Glomerular visceral epithelial cell (primary cell): Measurements from ENCODE around the gene FLT1.

Experiments
- DNase-seq: peaks from one replicate; pipeline ENCODE4 v3.0.0-alpha.2; 2016; ENCODE audit errors: extremely low spot score

Gene FLT1

GRCh38 chr13:28320209-28320608, 174.7 kb downstream of the FLT1 start:
- no peak for DNase-seq

GRCh38 chr13:28319528-28319927, 175.4 kb downstream of the FLT1 start:
- no peak for DNase-seq

- DNase-seq: no peak
These were observed 176.4 kb downstream of the FLT1 start for GRCh38 chr13:28318496-28318895.

- no peak for DNase-seq
These were observed 178.1 kb downstream of the FLT1 start for GRCh38 chr13:28316836-28317235.

- DNase-seq: no peak
These were observed 178.8 kb downstream of the FLT1 start for GRCh38 chr13:28316129-28316528.

- DNase-seq: no peak
These were observed 180.0 kb downstream of the FLT1 start for GRCh38 chr13:28314879-28315278.

- DNase-seq: no peak
These were observed 181.3 kb downstream of the FLT1 start for GRCh38 chr13:28313579-28313978.

GRCh38 chr13:28306325-28306724, 188.6 kb downstream of the FLT1 start:
- no peak for DNase-seq

GRCh38 chr13:28301839-28302238, 193.1 kb downstream of the FLT1 start:
- no peak for DNase-seq

- DNase-seq: no peak
These were observed 195.0 kb downstream of the FLT1 start for GRCh38 chr13:28299916-28300315.

GRCh38 chr13:28297341-28297740, 197.6 kb downstream of the FLT1 start:
- no peak for DNase-seq

GRCh38 chr13:28286263-28286662, 208.7 kb downstream of the FLT1 start:
- DNase-seq: no peak

GRCh38 chr13:28283600-28283999, 211.3 kb downstream of the FLT1 start:
- no peak for DNase-seq

GRCh38 chr13:28282451-28282850, 212.5 kb downstream of the FLT1 start:
- DNase-seq: peak; percentile 72

GRCh38 chr13:28273919-28274318, 221.0 kb downstream of the FLT1 start:
- DNase-seq: no peak

- DNase-seq: no peak
These were observed 223.7 kb downstream of the FLT1 start for GRCh38 chr13:28271056-28271840.

GRCh38 chr13:28268800-28269223, 226.1 kb downstream of the FLT1 start:
- DNase-seq: no peak

- DNase-seq: no peak
These were observed 227.4 kb downstream of the FLT1 start for GRCh38 chr13:28267497-28267896.

- DNase-seq: no peak
These were observed 236.5 kb downstream of the FLT1 start for GRCh38 chr13:28258417-28258816.

GRCh38 chr13:28257305-28257704, 237.6 kb downstream of the FLT1 start:
- DNase-seq: no peak

- DNase-seq: no peak
These were observed 242.4 kb downstream of the FLT1 start for GRCh38 chr13:28252547-28252946.

- no peak for DNase-seq
These were observed 243.5 kb downstream of the FLT1 start for GRCh38 chr13:28251466-28251865.

- DNase-seq: no peak
These were observed 244.4 kb downstream of the FLT1 start for GRCh38 chr13:28250542-28250941.
